Vagina (tissue), 2 donors: ENCODE measurements around the gene OBSCN. TPM values are rescaled to one million over a fixed set of nuclear protein-coding genes. Genes with fewer than 3 reads are reported as not detected.

ENCODE experiments used
- DNase-seq, 2 donors: peaks; one replicate each; pipeline ENCODE4 v3.0.0-alpha.2; 2017; ENCODE audit errors: extremely low spot score in 2 of 2
- H3K27ac ChIP-seq: fragments of 200-600 bp; sonication (generic); one replicate; pipeline ENCODE4 v1.5.1; 2019
- H3K27me3 ChIP-seq: fragments of 200-600 bp; sonication (generic); one replicate; pipeline ENCODE4 v1.5.1; 2019
- H3K36me3 ChIP-seq, 2 donors: fragments of 200-600 bp; sonication (generic); one replicate each; pipeline ENCODE4 v1.5.1; 2017 to 2019
- H3K4me1 ChIP-seq: fragments of 200-600 bp; sonication (generic); one replicate; pipeline ENCODE4 v1.5.1; 2019
- H3K4me3 ChIP-seq, 2 donors: fragments of 200-600 bp; sonication (generic); 1 replicate in 1 of 2; 2 replicates in 1 of 2; pipeline ENCODE4 v1.5.1; 2016 to 2019
- H3K9me3 ChIP-seq: fragments of 200-600 bp; sonication (generic); one replicate; pipeline ENCODE4 v1.5.1; 2019
- POLR2A ChIP-seq, 2 donors: fragments of 450-650 bp; IDR thresholded peaks; one replicate each; pipeline ENCODE4 v1.6.1; 2017; ENCODE audit warnings: antibody characterized with exemption in 2 of 2, mild to moderate bottlenecking in 2 of 2, moderate library complexity in 2 of 2
- POLR2AphosphoS5 ChIP-seq, 2 donors: sonication (generic); formaldehyde crosslinking; IDR thresholded peaks; one replicate each; pipeline ENCODE4 v1.9.0; 2017; ENCODE audit warnings: antibody characterized with exemption in 2 of 2, mild to moderate bottlenecking in 2 of 2, low read depth in 1 of 2; ENCODE audit not compliant: insufficient read depth in 1 of 2
- intact Hi-C: fragments of 100-400 bp; cut with DNase I; formaldehyde crosslinking; loops from one replicate; pipeline ENCODE4 v1.15.1; 2023
- total RNA-seq: library from RNA; depleted of rRNA; stranded (reverse); fragments of >200 nt; gene quantifications from one replicate; pipeline ENCODE4 v1.2.3, GENCODE V29; 2016
- TF ChIP-seq, protein P1 (sequence below), 3 experiments: fragments of 450-650 bp in 2 of 3; fragments of 200-600 bp in 1 of 3; sonication (generic) in 1 of 3; IDR thresholded peaks; one replicate each; pipeline ENCODE4 v1.5.1; 2017 to 2019; ENCODE audit warnings: antibody characterized with exemption in 3 of 3, mild to moderate bottlenecking in 2 of 3, moderate library complexity in 2 of 3

The OBSCN gene
- total RNA-seq, 1 donor from 2014 or later: 35.8 TPM

DNA sequence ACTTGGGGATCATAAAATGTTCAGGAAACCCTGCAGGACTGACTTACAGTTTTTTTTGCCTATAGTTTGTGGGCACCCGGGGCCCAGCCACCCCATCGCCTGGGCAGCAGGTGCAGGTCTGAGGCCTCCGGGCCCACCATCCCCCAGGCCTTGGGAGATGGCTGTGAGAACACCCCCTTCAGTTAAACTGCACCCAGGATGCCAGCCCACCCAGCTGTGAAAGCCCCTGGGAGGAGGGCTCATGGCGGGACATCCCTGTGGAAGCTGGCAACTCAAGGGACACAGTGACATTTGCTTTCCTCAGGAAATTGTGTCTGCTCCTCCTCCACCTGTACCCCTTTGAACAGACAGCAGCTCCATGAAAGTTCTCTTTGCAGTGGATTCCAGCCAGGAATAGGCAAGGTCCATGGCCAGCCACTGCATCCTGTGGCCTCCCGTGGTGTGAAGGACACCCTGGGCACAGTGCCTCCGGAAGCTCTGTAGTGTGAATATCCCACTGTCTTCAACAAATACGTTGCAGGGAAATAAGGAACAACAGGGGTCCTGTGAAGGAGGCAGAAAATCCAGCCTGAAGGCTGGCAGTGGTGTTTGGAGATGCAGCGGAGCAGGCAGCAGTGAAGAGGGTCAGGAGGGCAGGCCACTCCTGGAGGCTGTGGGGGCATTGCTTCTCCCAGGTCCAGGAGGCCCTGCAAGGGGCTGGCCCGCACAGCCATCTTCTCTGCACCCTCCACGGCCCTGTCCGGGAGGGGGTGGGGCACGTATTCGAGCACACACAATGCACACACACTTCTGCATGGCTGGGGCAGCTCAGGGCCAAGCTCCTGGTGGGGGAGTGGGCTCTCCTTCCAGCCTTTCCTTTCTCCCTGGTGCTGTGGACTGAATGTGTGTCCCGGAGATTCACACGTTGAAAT lies 2.1 kb upstream of the OBSCN start:
- Histone ChIP-seq H3K4me3 (no peak overlapping the region), H3K27me3 (no peaks in the 10 kb centered on the region), H3K36me3 (no peaks in the 10 kb centered on the region), H3K9me3 (no peaks in the 10 kb centered on the region), H3K4me1 (peaks cover 13% of the 10 kb centered on the region), H3K27ac (no peak overlapping the region)
- no peak for TF ChIP-seq POLR2AphosphoS5 (IDR thresholded peaks at IDR 0.05; ENCODE audit: insufficient read depth in 1 of 2, low read depth in 1 of 2)
- TF ChIP-seq, protein P1, sequence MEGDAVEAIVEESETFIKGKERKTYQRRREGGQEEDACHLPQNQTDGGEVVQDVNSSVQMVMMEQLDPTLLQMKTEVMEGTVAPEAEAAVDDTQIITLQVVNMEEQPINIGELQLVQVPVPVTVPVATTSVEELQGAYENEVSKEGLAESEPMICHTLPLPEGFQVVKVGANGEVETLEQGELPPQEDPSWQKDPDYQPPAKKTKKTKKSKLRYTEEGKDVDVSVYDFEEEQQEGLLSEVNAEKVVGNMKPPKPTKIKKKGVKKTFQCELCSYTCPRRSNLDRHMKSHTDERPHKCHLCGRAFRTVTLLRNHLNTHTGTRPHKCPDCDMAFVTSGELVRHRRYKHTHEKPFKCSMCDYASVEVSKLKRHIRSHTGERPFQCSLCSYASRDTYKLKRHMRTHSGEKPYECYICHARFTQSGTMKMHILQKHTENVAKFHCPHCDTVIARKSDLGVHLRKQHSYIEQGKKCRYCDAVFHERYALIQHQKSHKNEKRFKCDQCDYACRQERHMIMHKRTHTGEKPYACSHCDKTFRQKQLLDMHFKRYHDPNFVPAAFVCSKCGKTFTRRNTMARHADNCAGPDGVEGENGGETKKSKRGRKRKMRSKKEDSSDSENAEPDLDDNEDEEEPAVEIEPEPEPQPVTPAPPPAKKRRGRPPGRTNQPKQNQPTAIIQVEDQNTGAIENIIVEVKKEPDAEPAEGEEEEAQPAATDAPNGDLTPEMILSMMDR (IDR thresholded peaks at IDR 0.05): no peak
- TF ChIP-seq POLR2A (IDR thresholded peaks at IDR 0.05): no peak
- DNase-seq: peak in 1 of 2 donors; percentile 70
- intact Hi-C loops: no loop called here

DNA sequence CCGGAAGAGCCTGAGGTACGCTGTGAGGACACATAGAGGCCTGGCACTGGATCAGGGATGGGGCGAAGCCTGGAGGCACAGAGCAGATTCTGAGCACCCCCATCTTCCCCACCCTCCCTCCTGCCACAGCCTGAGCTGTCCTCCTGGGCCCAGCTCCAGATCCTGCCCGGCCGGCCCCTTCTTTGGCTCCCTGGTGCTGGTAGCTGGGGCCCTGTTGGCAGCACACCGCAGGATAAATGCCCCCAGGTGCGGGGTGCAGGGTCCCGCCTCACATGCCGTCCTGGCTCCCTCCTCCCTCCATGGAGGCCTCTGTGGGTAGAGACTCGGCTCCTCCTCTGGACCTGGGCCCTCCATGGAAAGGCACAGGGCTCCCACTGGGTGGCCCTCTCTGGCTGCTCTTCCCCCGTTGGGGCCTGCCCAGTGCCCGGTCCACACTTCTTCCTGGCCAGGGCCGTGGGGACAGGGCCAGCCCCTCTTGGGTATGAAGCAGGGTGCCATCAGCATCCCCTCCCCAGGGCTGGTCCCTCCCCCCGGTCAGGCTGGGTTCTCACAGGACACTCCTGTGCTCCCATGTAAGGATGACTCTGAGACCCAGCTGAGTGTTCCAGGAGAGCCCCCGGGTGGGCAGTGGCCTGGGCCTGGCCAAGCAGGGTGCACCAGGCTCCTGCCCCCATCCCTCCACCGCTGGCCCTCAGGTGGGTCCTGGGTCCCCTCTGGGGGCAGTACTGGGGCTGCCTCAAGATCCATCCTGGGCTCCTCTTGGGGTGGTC lies 1.1 kb upstream of the OBSCN start:
- DNase-seq: peak in 1 of 2 donors; percentile 90
- Histone ChIP-seq H3K27me3 (no peaks in the 10 kb centered on the region), H3K36me3 (no peaks in the 10 kb centered on the region), H3K27ac (no peak overlapping the region), H3K9me3 (no peaks in the 10 kb centered on the region), H3K4me1 (peaks cover 13% of the 10 kb centered on the region), H3K4me3 (no peak overlapping the region)
- TF ChIP-seq, protein P1 (IDR thresholded peaks at IDR 0.05): no peak
- TF ChIP-seq POLR2AphosphoS5 (IDR thresholded peaks at IDR 0.05; ENCODE audit: insufficient read depth in 1 of 2, low read depth in 1 of 2) (no peak), POLR2A (IDR thresholded peaks at IDR 0.05) (no peak)
- intact Hi-C loops: no loop called here

DNA sequence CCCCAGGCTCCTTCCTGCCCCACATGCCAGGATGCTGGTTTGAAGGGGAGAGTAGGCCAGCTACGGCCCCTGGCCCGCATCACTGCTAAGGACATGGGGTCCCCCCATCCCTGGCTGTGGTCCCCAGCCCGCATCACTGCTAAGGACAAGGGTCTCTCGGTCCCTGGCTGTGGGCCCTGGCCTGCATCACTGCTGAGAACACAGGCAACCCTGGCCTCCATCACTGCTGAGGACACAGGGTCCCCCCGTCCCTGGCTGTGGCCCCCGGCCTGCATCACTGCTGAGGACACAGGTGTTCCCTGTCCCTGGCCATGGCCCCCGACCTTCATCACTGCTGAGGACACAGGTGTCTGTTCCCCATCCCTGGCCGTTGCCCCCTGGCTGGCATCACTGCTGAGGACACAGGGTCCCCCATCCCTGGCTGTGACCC lies 448 bp upstream of the OBSCN start:
- no peak overlapping the region for H3K27ac ChIP-seq

DNA sequence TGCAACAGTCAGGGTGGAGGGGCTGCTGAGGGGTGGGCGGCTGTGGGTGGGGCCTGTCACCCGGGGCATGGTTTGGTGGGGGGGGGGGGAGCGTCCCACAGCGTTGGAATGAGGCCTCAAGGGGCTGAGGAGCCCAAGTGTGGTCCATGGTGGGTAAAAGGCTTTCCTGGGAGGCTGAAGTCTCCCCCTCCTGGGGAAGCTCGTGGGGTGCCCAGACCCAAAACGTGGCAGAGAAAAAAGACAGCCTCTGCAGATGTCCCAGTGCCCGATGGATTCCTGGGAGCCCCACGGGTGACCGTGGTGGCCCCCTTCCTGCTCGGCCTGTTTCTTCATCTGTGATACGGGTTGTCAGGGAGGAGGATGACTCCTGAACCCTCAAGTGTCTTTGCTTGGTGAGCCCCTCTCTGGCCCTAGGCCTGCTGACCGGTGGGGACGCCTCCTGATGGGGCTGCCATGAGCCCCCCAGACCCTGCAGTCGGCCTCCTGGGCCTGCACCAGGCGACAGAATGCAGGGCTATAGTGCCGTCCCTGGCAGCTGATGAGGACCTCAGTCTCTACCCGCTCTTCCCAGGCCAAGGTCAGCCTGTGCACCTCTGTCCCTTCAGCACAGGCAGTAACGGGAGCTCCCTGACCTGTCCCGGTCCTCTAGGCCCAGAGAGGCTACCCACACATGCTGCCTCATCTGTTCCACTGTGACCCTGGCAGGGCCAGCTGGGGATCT lies 1.1 kb downstream of the OBSCN start:
- Histone ChIP-seq H3K27ac (no peak overlapping the region), H3K4me1 (peaks cover 28% of the 10 kb centered on the region), H3K27me3 (no peaks in the 10 kb centered on the region), H3K9me3 (no peaks in the 10 kb centered on the region), H3K36me3 (no peaks in the 10 kb centered on the region), H3K4me3 (no peak overlapping the region)
- intact Hi-C loops: no loop called here
- TF ChIP-seq, protein P1 (IDR thresholded peaks at IDR 0.05): no peak
- TF ChIP-seq POLR2AphosphoS5 (IDR thresholded peaks at IDR 0.05; ENCODE audit: insufficient read depth in 1 of 2, low read depth in 1 of 2) (no peak), POLR2A (IDR thresholded peaks at IDR 0.05) (no peak)
- DNase-seq: peak in 1 of 2 donors; percentile 88

More for the DNA sequence above, 448 bp upstream of the OBSCN start:
- TF ChIP-seq, protein P1 (IDR thresholded peaks at IDR 0.05): no peak
- no peak for TF ChIP-seq POLR2A (IDR thresholded peaks at IDR 0.05)
- TF ChIP-seq POLR2AphosphoS5 (IDR thresholded peaks at IDR 0.05; ENCODE audit: insufficient read depth in 1 of 2, low read depth in 1 of 2): no peak
- Histone ChIP-seq H3K4me3 (no peak overlapping the region), H3K27me3 (no peaks in the 10 kb centered on the region), H3K9me3 (no peaks in the 10 kb centered on the region), H3K4me1 (peaks cover 14% of the 10 kb centered on the region), H3K36me3 (no peaks in the 10 kb centered on the region)
- peak in 1 of 2 donors; percentile 92 for DNase-seq
- intact Hi-C loops: no loop called here
